ENCODE measurements around the gene KLHDC10.
"Not testable (repeated sequence)": the region's sequence is repeated elsewhere in the genome, so short reads cannot be mapped to it uniquely, and the experiment has no call there.

Gene KLHDC10

GRCh38 chr7:130181263-130181605 lies 110.9 kb downstream of the KLHDC10 start:
- no peaks in the 10 kb centered on the region for H3K4me1 ChIP-seq (ENCODE audit: control insufficient read depth, low read depth, low read length)
- peaks cover 49% of the 10 kb centered on the region for H3K36me3 ChIP-seq (ENCODE audit: control insufficient read depth, low read depth, low read length)
- no peaks in the 10 kb centered on the region for H3K9me3 ChIP-seq (ENCODE audit: control insufficient read depth, low read depth, low read length)
- no peak overlapping the region for H3K9ac ChIP-seq (ENCODE audit: low read length)
- no peak overlapping the region for H3K4me3 ChIP-seq (ENCODE audit: low read length)
- H3K27me3 ChIP-seq (ENCODE audit: control insufficient read depth, insufficient read depth, low read length): no peaks in the 10 kb centered on the region
- H3K27ac ChIP-seq (ENCODE audit: low read length): no peak overlapping the region

- no peak overlapping the region for H3K4me3 ChIP-seq (ENCODE audit: low read length)
- no peaks in the 10 kb centered on the region for H3K4me1 ChIP-seq (ENCODE audit: control insufficient read depth, low read depth, low read length)
- H3K9me3 ChIP-seq (ENCODE audit: control insufficient read depth, low read depth, low read length): no peaks in the 10 kb centered on the region
- no peak overlapping the region for H3K27ac ChIP-seq (ENCODE audit: low read length)
- H3K9ac ChIP-seq (ENCODE audit: low read length): no peak overlapping the region
- peaks cover 49% of the 10 kb centered on the region for H3K36me3 ChIP-seq (ENCODE audit: control insufficient read depth, low read depth, low read length)
- H3K27me3 ChIP-seq (ENCODE audit: control insufficient read depth, insufficient read depth, low read length): no peaks in the 10 kb centered on the region
These were observed 112.7 kb downstream of the KLHDC10 start for GRCh38 chr7:130182990-130183389.

DNA sequence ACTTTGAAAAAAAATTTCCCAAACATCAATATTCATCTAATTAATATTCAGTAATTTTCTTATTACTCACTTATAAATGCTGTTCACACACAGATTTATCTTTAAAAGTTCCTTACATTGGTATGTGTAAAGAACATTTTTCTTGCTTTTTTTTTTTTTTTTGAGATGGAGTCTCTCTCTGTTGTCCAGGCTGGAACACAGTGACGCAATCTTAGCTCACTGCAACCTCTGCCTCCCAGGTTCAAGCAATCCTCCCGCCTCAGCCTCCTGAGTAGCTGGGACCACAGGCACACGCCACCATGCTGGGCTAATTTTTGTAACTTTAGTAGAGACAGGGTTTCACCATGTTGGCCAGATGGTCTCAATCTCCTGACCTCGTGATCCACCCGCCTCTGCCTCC lies 114.0 kb downstream of the KLHDC10 start:
- not testable (repeated sequence) for H3K27me3 ChIP-seq (ENCODE audit: control insufficient read depth, insufficient read depth, low read length); H3K9ac ChIP-seq (ENCODE audit: low read length); H3K4me3 ChIP-seq (ENCODE audit: low read length); H3K27ac ChIP-seq (ENCODE audit: low read length); H3K4me1 ChIP-seq (ENCODE audit: control insufficient read depth, low read depth, low read length); H3K9me3 ChIP-seq (ENCODE audit: control insufficient read depth, low read depth, low read length)
- H3K36me3 ChIP-seq (ENCODE audit: control insufficient read depth, low read depth, low read length): peaks cover 45% of the 10 kb centered on the region
